B cell (primary cell): ENCODE data around the gene RPS28. TPM values are rescaled to one million over a fixed set of nuclear protein-coding genes. Genes with fewer than 3 reads are reported as not detected.
A peak's percentile ranks its signal among the peaks of the same experiment; 100 is the strongest.

Source experiments
- ATAC-seq: fragments of 200-7000 bp; cut with Tn5 transposase; one replicate; pipeline ENCODE4 v1.10.0; 2021; ENCODE audit warnings: low read depth, mild to moderate bottlenecking, moderate number of reproducible peaks, moderate library complexity
- CTCF ChIA-PET: fragments of 350-600 bp; sonication (Branson Sonifier 250); formaldehyde crosslinking; loops from one replicate; lab custom pipeline; 2021; ENCODE audit warnings: antibody characterized with exemption, inconsistent platforms; lab: Charles Lee
- POLR2A ChIA-PET: fragments of 350-600 bp; sonication (Branson Sonifier 250); formaldehyde crosslinking; loops from one replicate; lab custom pipeline; 2021; ENCODE audit warnings: antibody characterized with exemption; lab: Charles Lee
- DNase-seq: peaks from one replicate; pipeline ENCODE4 v3.0.0; 2013
- H2AFZ ChIP-seq: 2 replicates; pipeline ENCODE4 v1.6.1; 2012; ENCODE audit warnings: mild to moderate bottlenecking, low read depth, low read length; ENCODE audit not compliant: insufficient read depth, poor library complexity, severe bottlenecking
- H3K27ac ChIP-seq, 2 donors: 1 replicate in 1 of 2; 2 replicates in 1 of 2; pipeline ENCODE4 v1.5.1; 2012 to 2013; ENCODE audit warnings: low read length in 2 of 2, mild to moderate bottlenecking in 2 of 2, moderate library complexity in 1 of 2
- H3K27me3 ChIP-seq, 4 experiments: fragments of 200-600 bp in 1 of 4; sonication (generic) in 1 of 4; replicated peaks in 1 of 4; 1 replicate in 2 of 4; 2 replicates in 2 of 4; pipeline versions ENCODE4 v1.6.1 to v1.7.0; 2013 to 2016; ENCODE audit warnings: low read length in 3 of 4, mild to moderate bottlenecking in 2 of 4, mixed read lengths in 1 of 4, moderate library complexity in 1 of 4; ENCODE audit not compliant: insufficient read depth in 4 of 4, control insufficient read depth in 3 of 4; ENCODE audit errors: control extremely low read depth in 1 of 4
- H3K36me3 ChIP-seq, 2 experiments: replicated peaks in 1 of 2; 1 replicate in 1 of 2; 2 replicates in 1 of 2; pipeline versions ENCODE4 v1.6.1 to v1.7.1; 2013; ENCODE audit warnings: low read length in 1 of 2; ENCODE audit not compliant: insufficient read depth in 2 of 2, control insufficient read depth in 1 of 2; ENCODE audit errors: control extremely low read depth in 1 of 2, extremely low read depth in 1 of 2
- H3K4me1 ChIP-seq, 2 donors: fragments of 200-600 bp in 1 of 2; sonication (generic) in 1 of 2; 1 replicate in 1 of 2; 2 replicates in 1 of 2; pipeline versions ENCODE4 v1.5.1 to v1.6.1; 2013 to 2017; ENCODE audit warnings: low read length in 2 of 2; ENCODE audit not compliant: control insufficient read depth in 2 of 2, insufficient read depth in 2 of 2
- H3K4me2 ChIP-seq: replicated peaks from 2 replicates; pipeline ENCODE3; 2012; ENCODE audit warnings: mild to moderate bottlenecking, low read depth, low read length; ENCODE audit not compliant: poor library complexity, severe bottlenecking
- H3K4me3 ChIP-seq, 5 experiments: fragments of 200-600 bp in 1 of 5; sonication (generic) in 1 of 5; 1 replicate in 3 of 5; 2 replicates in 2 of 5; pipeline versions ENCODE4 v1.5.1 to v1.7.0; 2011 to 2016; ENCODE audit warnings: low read length in 4 of 5, mild to moderate bottlenecking in 4 of 5, low read depth in 2 of 5, control low read depth in 1 of 5, moderate library complexity in 1 of 5; ENCODE audit not compliant: insufficient read depth in 1 of 5; ENCODE audit errors: control extremely low read depth in 1 of 5, extremely low read depth in 1 of 5
- H3K79me2 ChIP-seq: fragments of 200-600 bp; sonication (generic); one replicate; pipeline ENCODE4 v1.6.0; 2016; ENCODE audit warnings: low read length; ENCODE audit not compliant: control insufficient read depth, insufficient read depth
- H3K9ac ChIP-seq: fragments of 200-600 bp; sonication (generic); 2 replicates; pipeline ENCODE4 v1.6.1; 2017; ENCODE audit warnings: mild to moderate bottlenecking, low read length, moderate library complexity
- H3K9me3 ChIP-seq, 3 donors: one replicate each; pipeline versions ENCODE4 v1.6.1 to v1.7.1; 2013; ENCODE audit warnings: low read length in 2 of 3; ENCODE audit not compliant: control insufficient read depth in 2 of 3, insufficient read depth in 1 of 3; ENCODE audit errors: control extremely low read depth in 1 of 3
- H4K20me1 ChIP-seq: 2 replicates; pipeline ENCODE4 v1.6.0; 2012; ENCODE audit warnings: mild to moderate bottlenecking, low read length; ENCODE audit not compliant: insufficient read depth, control insufficient read depth, poor library complexity, severe bottlenecking
- H3K27ac Mint-ChIP-seq: one replicate; pipeline ENCODE4 v1.8.0; 2021; ENCODE audit warnings: mixed read lengths
- H3K27me3 Mint-ChIP-seq: one replicate; pipeline ENCODE4 v1.8.0; 2021; ENCODE audit warnings: mixed read lengths
- H3K4me1 Mint-ChIP-seq: one replicate; pipeline ENCODE4 v1.8.0; 2021; ENCODE audit warnings: mixed read lengths
- H3K4me3 Mint-ChIP-seq: one replicate; pipeline ENCODE4 v1.8.0; 2021; ENCODE audit warnings: mixed read lengths
- H3K9me3 Mint-ChIP-seq: one replicate; pipeline ENCODE4 v1.8.0; 2022; ENCODE audit warnings: mixed read lengths; ENCODE audit not compliant: insufficient read depth
- EZH2 ChIP-seq: IDR thresholded peaks from 2 replicates; pipeline ENCODE4 v1.6.1; 2012; ENCODE audit warnings: borderline replicate concordance, low read depth, mild to moderate bottlenecking, moderate library complexity, low read length; ENCODE audit not compliant: insufficient read depth, poor library complexity, severe bottlenecking
- WGBS: methylation state at CpG from one replicate; pipeline ENCODE4 v1.1.5; 2013; ENCODE audit warnings: missing lambda C conversion rate; ENCODE audit not compliant: insufficient coverage; 5-methylcytosine and 5-hydroxymethylcytosine counted together
- intact Hi-C: fragments of 100-400 bp; cut with micrococcal nuclease; formaldehyde crosslinking; loops from one replicate; pipeline ENCODE4 v1.10.0; 2022
- polyA plus RNA-seq: library from polyadenylated mRNA; depleted of rRNA; stranded (reverse); fragments of >200 nt; gene quantifications from 2 replicates; pipeline ENCODE4 v1.2.3, GENCODE V29; 2012
- total RNA-seq, 2 donors: library from RNA; stranded (reverse); fragments of 120-200 nt in 1 of 2; gene quantifications; 1 replicate in 1 of 2; 2 replicates in 1 of 2; pipeline versions ENCODE4 v1.2.3 to v1.2.4, GENCODE V29; 2013 to 2022
- TF ChIP-seq, protein P1 (sequence below): fragments of 200-600 bp; IDR thresholded peaks from one replicate; pipeline ENCODE4 v1.8.0; 2022; ENCODE audit warnings: antibody characterized with exemption, mild to moderate bottlenecking

RPS28 gene
- total and polyA plus RNA-seq, 2 donors (not counting 1 experiment from before 2014, with no cell fraction given): 1,800 to 2,579 TPM

DNA sequence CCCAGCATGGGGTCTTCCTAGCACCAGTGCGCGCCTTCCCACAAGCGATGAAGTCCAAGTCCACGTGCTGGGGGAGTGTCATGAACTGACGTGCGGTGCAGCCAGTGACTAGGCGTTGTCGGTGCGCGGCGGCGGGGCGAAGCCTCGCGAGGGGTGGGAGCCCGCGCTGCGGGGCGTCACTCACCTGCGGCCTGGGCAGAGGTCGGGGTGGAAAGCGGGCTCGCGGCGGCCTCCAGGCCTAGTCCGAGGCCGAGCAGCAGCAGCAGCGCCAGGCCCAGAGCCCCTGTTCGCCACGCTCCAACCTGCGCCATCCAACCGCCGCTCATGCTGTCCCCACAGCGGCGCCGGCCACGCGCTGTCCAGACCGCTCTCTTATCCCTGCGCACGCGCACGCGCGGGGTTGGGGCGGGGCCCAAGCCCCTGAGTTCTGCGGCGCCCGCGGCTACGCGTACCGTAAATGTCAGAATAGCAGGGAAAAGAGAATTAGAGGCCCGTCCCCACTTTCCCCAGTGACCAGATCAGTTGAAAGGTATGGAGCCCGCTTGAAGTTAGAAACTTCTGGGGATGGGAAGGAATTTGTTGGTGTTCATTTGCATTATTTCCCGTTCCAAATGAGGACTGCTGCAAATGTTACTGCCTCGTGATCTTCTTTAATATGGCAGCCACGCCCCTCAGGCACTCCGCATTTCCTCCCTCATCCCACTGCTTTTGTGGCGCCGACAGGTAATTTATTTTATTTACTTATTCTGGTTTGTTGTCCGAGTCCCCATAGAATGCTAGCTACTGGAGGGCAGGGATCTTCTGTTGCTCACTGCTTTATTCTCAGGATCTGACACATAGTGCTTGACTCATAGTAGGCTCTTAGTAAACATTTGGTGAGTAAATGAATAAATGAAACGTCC lies 13.1 kb upstream of the RPS28 start, which contains the start of gene CD320:
TSS of gene CD320 (minus strand) at position 394 of the 902 bp plus-strand sequence. CDS start at position 326, 68 bp downstream.
- TF ChIP-seq, protein P1, sequence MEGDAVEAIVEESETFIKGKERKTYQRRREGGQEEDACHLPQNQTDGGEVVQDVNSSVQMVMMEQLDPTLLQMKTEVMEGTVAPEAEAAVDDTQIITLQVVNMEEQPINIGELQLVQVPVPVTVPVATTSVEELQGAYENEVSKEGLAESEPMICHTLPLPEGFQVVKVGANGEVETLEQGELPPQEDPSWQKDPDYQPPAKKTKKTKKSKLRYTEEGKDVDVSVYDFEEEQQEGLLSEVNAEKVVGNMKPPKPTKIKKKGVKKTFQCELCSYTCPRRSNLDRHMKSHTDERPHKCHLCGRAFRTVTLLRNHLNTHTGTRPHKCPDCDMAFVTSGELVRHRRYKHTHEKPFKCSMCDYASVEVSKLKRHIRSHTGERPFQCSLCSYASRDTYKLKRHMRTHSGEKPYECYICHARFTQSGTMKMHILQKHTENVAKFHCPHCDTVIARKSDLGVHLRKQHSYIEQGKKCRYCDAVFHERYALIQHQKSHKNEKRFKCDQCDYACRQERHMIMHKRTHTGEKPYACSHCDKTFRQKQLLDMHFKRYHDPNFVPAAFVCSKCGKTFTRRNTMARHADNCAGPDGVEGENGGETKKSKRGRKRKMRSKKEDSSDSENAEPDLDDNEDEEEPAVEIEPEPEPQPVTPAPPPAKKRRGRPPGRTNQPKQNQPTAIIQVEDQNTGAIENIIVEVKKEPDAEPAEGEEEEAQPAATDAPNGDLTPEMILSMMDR: no peak
- TF ChIP-seq EZH2: no peak
- Histone ChIP-seq H3K4me1 (peaks cover 7 to 18% of the 10 kb centered on the region in 2 donors), H3K4me2 (peak within 1 kb of the TSS; percentile 86), H3K27me3 (no peaks in the 10 kb centered on the region), H2AFZ (peak within 1 kb of the TSS; percentile 74), H3K9ac (peak within 1 kb of the TSS; percentile 67), H3K79me2 (peaks cover 17% of the 10 kb centered on the region), H4K20me1 (peaks cover 6% of the 10 kb centered on the region), H3K36me3 (peaks cover 0 to 12% of the 10 kb centered on the region in 2 experiments), H3K27ac (peak within 1 kb of the TSS in 1 of 2 donors; percentile 49), H3K4me3 (peak within 1 kb of the TSS; percentile 44 to 68 (median 66)), H3K9me3 (no peaks in the 10 kb centered on the region)
- CTCF ChIA-PET: no interaction called here
- Mint-ChIP-seq H3K4me1 (peaks cover 24% of the 10 kb centered on the region), H3K4me3 (peak within 1 kb of the TSS; percentile 93), H3K27ac (peak within 1 kb of the TSS; percentile 87), H3K9me3 (no peaks in the 10 kb centered on the region), H3K27me3 (no peaks in the 10 kb centered on the region)
- ATAC-seq: peak; percentile 91
- POLR2A ChIA-PET: no interaction called here
- WGBS: 2% methylated on average over 54 of the region's 63 CpGs
- DNase-seq: peak; percentile 94
- intact Hi-C loops: loop anchor here (1.0 to 10.0 kb wide), 3 partner anchors 13 to 1113 kb away; partner anchors contain the start of genes NDUFA7, RAB11B and RPS28
